ENCODE measurements around the gene PABPN1. TPM values are rescaled to one million over a fixed set of nuclear protein-coding genes. Genes with fewer than 3 reads are reported as not detected.

PABPN1 gene
- total and polyA plus RNA-seq, 2 of the 13 experiments (the other 11 are each of a cell fraction or from before 2014, with no cell fraction given) = 233 to 524 TPM

- TF ChIP-seq SMARCC2 (IDR thresholded peaks at IDR 0.05) (no peak), TBX2 (CRISPR knock-in tag; IDR thresholded peaks at IDR 0.05; ENCODE audit: borderline replicate concordance) (0 out of 2 replicates have a peak, but pooled peaks have one; percentile 23), ZNF275 (CRISPR knock-in tag; IDR thresholded peaks at IDR 0.05; ENCODE audit: borderline replicate concordance) (no peak), YEATS4 (CRISPR knock-in tag; IDR thresholded peaks at IDR 0.05; ENCODE audit: borderline replicate concordance) (no peak), YY1 (IDR thresholded peaks at IDR 0.05; ENCODE audit: insufficient read depth, insufficient replicate concordance, low read depth, low read length) (no peak), ZBTB39 (CRISPR knock-in tag; IDR thresholded peaks at IDR 0.05) (no peak), RORA (CRISPR knock-in tag; IDR thresholded peaks at IDR 0.05) (no peak), ZNF446 (CRISPR knock-in tag; IDR thresholded peaks at IDR 0.05) (no peak), HOXA5 (CRISPR knock-in tag; IDR thresholded peaks at IDR 0.05) (no peak), ZEB1 (IDR thresholded peaks at IDR 0.05; ENCODE audit: insufficient replicate concordance, low read depth) (no peak), ZBTB42 (CRISPR knock-in tag; IDR thresholded peaks at IDR 0.05) (no peak), MTA3 (CRISPR knock-in tag; IDR thresholded peaks at IDR 0.05) (no peak), KLF13 (CRISPR knock-in tag; IDR thresholded peaks at IDR 0.05) (0 out of 2 replicates have a peak, but pooled peaks have one; percentile 32), RARG (CRISPR knock-in tag; IDR thresholded peaks at IDR 0.05; ENCODE audit: low read depth) (no peak; the same call in 1 of the 2 replicates), ZNF24 (IDR thresholded peaks at IDR 0.05) (no peak), ZNF276 (CRISPR knock-in tag; IDR thresholded peaks at IDR 0.05; ENCODE audit: low read depth) (0 out of 2 replicates have a peak, but pooled peaks have one; percentile 47), RFX3 (CRISPR knock-in tag; IDR thresholded peaks at IDR 0.05) (no peak), ZBTB38 (CRISPR knock-in tag; IDR thresholded peaks at IDR 0.05) (peak; percentile 66; the same call in 1 of the 2 replicates), ATM (IDR thresholded peaks at IDR 0.05; ENCODE audit: borderline replicate concordance) (no peak)
- TF ChIP-seq, protein P1, sequence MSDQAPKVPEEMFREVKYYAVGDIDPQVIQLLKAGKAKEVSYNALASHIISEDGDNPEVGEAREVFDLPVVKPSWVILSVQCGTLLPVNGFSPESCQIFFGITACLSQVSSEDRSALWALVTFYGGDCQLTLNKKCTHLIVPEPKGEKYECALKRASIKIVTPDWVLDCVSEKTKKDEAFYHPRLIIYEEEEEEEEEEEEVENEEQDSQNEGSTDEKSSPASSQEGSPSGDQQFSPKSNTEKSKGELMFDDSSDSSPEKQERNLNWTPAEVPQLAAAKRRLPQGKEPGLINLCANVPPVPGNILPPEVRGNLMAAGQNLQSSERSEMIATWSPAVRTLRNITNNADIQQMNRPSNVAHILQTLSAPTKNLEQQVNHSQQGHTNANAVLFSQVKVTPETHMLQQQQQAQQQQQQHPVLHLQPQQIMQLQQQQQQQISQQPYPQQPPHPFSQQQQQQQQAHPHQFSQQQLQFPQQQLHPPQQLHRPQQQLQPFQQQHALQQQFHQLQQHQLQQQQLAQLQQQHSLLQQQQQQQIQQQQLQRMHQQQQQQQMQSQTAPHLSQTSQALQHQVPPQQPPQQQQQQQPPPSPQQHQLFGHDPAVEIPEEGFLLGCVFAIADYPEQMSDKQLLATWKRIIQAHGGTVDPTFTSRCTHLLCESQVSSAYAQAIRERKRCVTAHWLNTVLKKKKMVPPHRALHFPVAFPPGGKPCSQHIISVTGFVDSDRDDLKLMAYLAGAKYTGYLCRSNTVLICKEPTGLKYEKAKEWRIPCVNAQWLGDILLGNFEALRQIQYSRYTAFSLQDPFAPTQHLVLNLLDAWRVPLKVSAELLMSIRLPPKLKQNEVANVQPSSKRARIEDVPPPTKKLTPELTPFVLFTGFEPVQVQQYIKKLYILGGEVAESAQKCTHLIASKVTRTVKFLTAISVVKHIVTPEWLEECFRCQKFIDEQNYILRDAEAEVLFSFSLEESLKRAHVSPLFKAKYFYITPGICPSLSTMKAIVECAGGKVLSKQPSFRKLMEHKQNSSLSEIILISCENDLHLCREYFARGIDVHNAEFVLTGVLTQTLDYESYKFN (CRISPR knock-in tag; conservative IDR thresholded peaks at IDR 0.05) = no peak
These were observed 5.5 kb downstream of the PABPN1 start (continued) for GRCh38 chr14:23326491-23327332.
